HG02840 (cell line): ENCODE measurements around the gene PLEKHG5.

ENCODE experiments used
- ATAC-seq: cut with Tn5 transposase; IDR thresholded peaks from one replicate; pipeline ENCODE4 v1.9.1; 2021; ENCODE audit warnings: mild to moderate bottlenecking, moderate library complexity, moderate number of reproducible peaks; ENCODE audit not compliant: unreplicated experiment, low FRiP score

The PLEKHG5 gene

GRCh38 chr1:6484826-6485167, 6.7 kb downstream of the PLEKHG5 start:
- no peak for ATAC-seq

- ATAC-seq, result no peak
Observed at GRCh38 chr1:6483761-6484117, 7.7 kb downstream of the PLEKHG5 start.

GRCh38 chr1:6483017-6483760, 8.3 kb downstream of the PLEKHG5 start:
- no peak for ATAC-seq

GRCh38 chr1:6481820-6482219, 9.6 kb downstream of the PLEKHG5 start:
- ATAC-seq, result no peak

- no peak for ATAC-seq
Observed at GRCh38 chr1:6477039-6477820, 14.2 kb downstream of the PLEKHG5 start.

GRCh38 chr1:6476483-6476882, 15.0 kb downstream of the PLEKHG5 start:
- ATAC-seq, result no peak

GRCh38 chr1:6475381-6476133, 15.9 kb downstream of the PLEKHG5 start:
- no peak for ATAC-seq

- no peak for ATAC-seq
Observed at GRCh38 chr1:6474815-6475282, 16.6 kb downstream of the PLEKHG5 start.

- no peak for ATAC-seq
Observed at GRCh38 chr1:6473974-6474814, 17.3 kb downstream of the PLEKHG5 start.

GRCh38 chr1:6473156-6473555, 18.3 kb downstream of the PLEKHG5 start:
- ATAC-seq, result no peak

GRCh38 chr1:6472391-6472790, 19.1 kb downstream of the PLEKHG5 start:
- no peak for ATAC-seq

- no peak for ATAC-seq
Observed at GRCh38 chr1:6471970-6472368, 19.5 kb downstream of the PLEKHG5 start.

- ATAC-seq, result no peak
Observed at GRCh38 chr1:6471086-6471969, 20.1 kb downstream of the PLEKHG5 start.

- no peak for ATAC-seq
Observed at GRCh38 chr1:6470132-6471085, 21.1 kb downstream of the PLEKHG5 start.

- ATAC-seq, result no peak
Observed at GRCh38 chr1:6468729-6469461, 22.6 kb downstream of the PLEKHG5 start.

- no peak for ATAC-seq
Observed at GRCh38 chr1:6467744-6468688, 23.5 kb downstream of the PLEKHG5 start.

- ATAC-seq, result no peak
Observed at GRCh38 chr1:6467224-6467623, 24.2 kb downstream of the PLEKHG5 start.
